Astrocyte (in vitro differentiated cells and primary cell): ENCODE data around the gene PDE1C.

Experiments used
- CTCF ChIP-seq: IDR thresholded peaks from 2 replicates; pipeline ENCODE4 v1.5.1; 2011; ENCODE audit warnings: low read depth, mild to moderate bottlenecking, inconsistent platforms, low read length, moderate library complexity; ENCODE audit not compliant: insufficient read depth
- EZH2 ChIP-seq: IDR thresholded peaks from 2 replicates; pipeline ENCODE4 v1.6.1; 2012; ENCODE audit warnings: mild to moderate bottlenecking, low read length, inconsistent platforms; ENCODE audit not compliant: insufficient read depth

- TF ChIP-seq CTCF = no peak
- TF ChIP-seq EZH2 = no peak
Measured at GRCh38 chr7:31899356-31899927, 170.8 kb downstream of the PDE1C start.
